Panc1 (cell line): ENCODE measurements around the gene ERF. TPM values are rescaled to one million over a fixed set of nuclear protein-coding genes. Genes with fewer than 3 reads are reported as not detected.

Experiments used
- ATAC-seq: fragments of 200-7000 bp; cut with Tn5 transposase; 2 replicates; pipeline ENCODE4 v1.9.1; 2020; ENCODE audit warnings: mild to moderate bottlenecking, moderate library complexity
- BruUV-seq: library from RNA; stranded (reverse); fragments of 400-500 nt; replicated peaks from 2 replicates; lab custom pipeline; 2021; lab: Mats Ljungman, UMichigan
- CTCF ChIA-PET: fragments of 300-600 bp; sonication (Branson Sonifier 250); formaldehyde crosslinking; loops from one replicate; lab custom pipeline; 2022; ENCODE audit warnings: antibody characterized with exemption; lab: Charles Lee
- POLR2A ChIA-PET: fragments of 300-600 bp; sonication (Branson Sonifier 250); formaldehyde crosslinking; loops from one replicate; lab custom pipeline; 2022; ENCODE audit warnings: antibody characterized with exemption; lab: Charles Lee
- DNase-seq: peaks from one replicate; pipeline ENCODE4 v3.0.0-alpha.2; 2010; ENCODE audit warnings: low read depth, low spot score
- H3K27ac ChIP-seq: 2 replicates; pipeline ENCODE4 v1.5.1; 2011; ENCODE audit warnings: mild to moderate bottlenecking, low read length, inconsistent platforms
- H3K27me3 ChIP-seq: fragments of 200-500 bp; sonication (Bioruptor generic); 2 replicates; pipeline ENCODE4 v1.6.0; 2014; ENCODE audit warnings: low read length, inconsistent platforms; ENCODE audit not compliant: control insufficient read depth, insufficient read depth
- H3K36me3 ChIP-seq: fragments of 200-500 bp; sonication (Bioruptor generic); 2 replicates; pipeline ENCODE4 v1.5.1; 2014; ENCODE audit warnings: inconsistent platforms, mild to moderate bottlenecking, low read length, moderate library complexity; ENCODE audit not compliant: control insufficient read depth, insufficient read depth
- H3K4me1 ChIP-seq: 2 replicates; pipeline ENCODE4 v1.5.1; 2011; ENCODE audit warnings: inconsistent platforms, mild to moderate bottlenecking, low read length, moderate library complexity; ENCODE audit not compliant: control insufficient read depth, insufficient read depth
- H3K4me3 ChIP-seq, 2 experiments: 2 replicates each; pipeline ENCODE4 v1.5.1; 2011 to 2012; ENCODE audit warnings: low read depth in 2 of 2, low read length in 2 of 2, mild to moderate bottlenecking in 2 of 2, inconsistent platforms in 1 of 2, moderate library complexity in 1 of 2
- H3K9me3 ChIP-seq: fragments of 200-500 bp; sonication (Bioruptor generic); 2 replicates; pipeline ENCODE4 v1.5.1; 2014; ENCODE audit warnings: low read depth, mild to moderate bottlenecking, inconsistent platforms, low read length, moderate library complexity; ENCODE audit not compliant: control insufficient read depth, insufficient read depth
- POLR2AphosphoS5 ChIP-seq: IDR thresholded peaks from 2 replicates; pipeline ENCODE4 v1.6.1; 2012; ENCODE audit warnings: mild to moderate bottlenecking, low read depth, low read length, moderate library complexity
- REST ChIP-seq, 2 experiments: IDR thresholded peaks; 2 replicates each; pipeline ENCODE4 v1.6.1; 2011 to 2012; ENCODE audit warnings: low read depth in 2 of 2, control low read depth in 1 of 2, low read length in 1 of 2, mild to moderate bottlenecking in 1 of 2, moderate library complexity in 1 of 2; ENCODE audit not compliant: insufficient read depth in 1 of 2
- SIN3A ChIP-seq: IDR thresholded peaks from 2 replicates; pipeline ENCODE4 v1.6.1; 2012; ENCODE audit warnings: low read depth, mild to moderate bottlenecking, low read length, moderate library complexity, borderline replicate concordance; ENCODE audit not compliant: insufficient read depth
- TCF7L2 ChIP-seq: IDR thresholded peaks from 2 replicates; pipeline ENCODE4 v1.6.1; 2011; ENCODE audit warnings: mild to moderate bottlenecking, low read depth, low read length, inconsistent platforms
- in situ Hi-C: cut with HindIII; loops from 2 replicates; pipeline ENCODE4 v1.10.0; 2016; ENCODE audit warnings: low sequenced_read_pairs, low pct_unique_long_range_greater_than_20kb
- intact Hi-C: fragments of 100-400 bp; cut with micrococcal nuclease; formaldehyde crosslinking; loops from one replicate; pipeline ENCODE4 v1.10.0; 2022; ENCODE audit not compliant: unreplicated experiment
- total RNA-seq: library from RNA; stranded (reverse); gene quantifications from one replicate; pipeline ENCODE4 v1.2.1, GENCODE V29; 2021; ENCODE audit not compliant: unreplicated experiment
- TF ChIP-seq, protein P1 (sequence below): fragments of 450-650 bp; IDR thresholded peaks from 2 replicates; pipeline ENCODE4 v1.5.1; 2017; ENCODE audit warnings: mild to moderate bottlenecking

ERF gene
- total RNA-seq, 1 experiment from 2014 or later, result 85.7 TPM

DNA sequence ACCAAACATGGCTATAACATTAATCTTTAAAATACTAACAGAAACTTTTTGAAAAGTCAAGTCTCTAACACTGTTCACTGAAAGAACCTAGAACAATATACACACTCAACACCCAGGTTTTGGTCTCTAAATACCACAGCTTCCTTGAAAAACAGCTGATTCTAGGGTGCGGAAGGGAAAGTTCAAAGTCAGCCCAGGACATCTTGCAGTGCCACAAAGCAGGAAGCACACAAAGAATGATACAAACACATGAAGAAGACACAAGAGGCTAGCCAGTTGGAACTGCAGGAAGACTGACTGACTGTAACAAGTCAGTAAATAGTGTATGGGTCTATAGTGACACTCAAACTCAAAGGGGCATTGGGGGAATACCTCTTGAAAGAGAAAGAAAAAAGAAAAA is 42.0 kb downstream of the ERF start:
- BruUV-seq, result no TSS peak
- intact Hi-C loops, result no loop called here
- no peak for ATAC-seq
- Histone ChIP-seq H3K27ac (no peak overlapping the region), H3K4me3 (no peak overlapping the region), H3K9me3 (no peaks in the 10 kb centered on the region), H3K36me3 (no peaks in the 10 kb centered on the region; the same call in none of the 2 replicates), H3K27me3 (no peaks in the 10 kb centered on the region), H3K4me1 (peaks cover 2% of the 10 kb centered on the region; the same call in 1 of the 2 replicates)
- POLR2A ChIA-PET, result no interaction called here
- TF ChIP-seq REST (IDR thresholded peaks at IDR 0.05; ENCODE audit: insufficient read depth in 1 of 2, low read depth in 2 of 2, low read length in 1 of 2), result no peak
- TF ChIP-seq POLR2AphosphoS5, result no peak
- TF ChIP-seq, protein P1, sequence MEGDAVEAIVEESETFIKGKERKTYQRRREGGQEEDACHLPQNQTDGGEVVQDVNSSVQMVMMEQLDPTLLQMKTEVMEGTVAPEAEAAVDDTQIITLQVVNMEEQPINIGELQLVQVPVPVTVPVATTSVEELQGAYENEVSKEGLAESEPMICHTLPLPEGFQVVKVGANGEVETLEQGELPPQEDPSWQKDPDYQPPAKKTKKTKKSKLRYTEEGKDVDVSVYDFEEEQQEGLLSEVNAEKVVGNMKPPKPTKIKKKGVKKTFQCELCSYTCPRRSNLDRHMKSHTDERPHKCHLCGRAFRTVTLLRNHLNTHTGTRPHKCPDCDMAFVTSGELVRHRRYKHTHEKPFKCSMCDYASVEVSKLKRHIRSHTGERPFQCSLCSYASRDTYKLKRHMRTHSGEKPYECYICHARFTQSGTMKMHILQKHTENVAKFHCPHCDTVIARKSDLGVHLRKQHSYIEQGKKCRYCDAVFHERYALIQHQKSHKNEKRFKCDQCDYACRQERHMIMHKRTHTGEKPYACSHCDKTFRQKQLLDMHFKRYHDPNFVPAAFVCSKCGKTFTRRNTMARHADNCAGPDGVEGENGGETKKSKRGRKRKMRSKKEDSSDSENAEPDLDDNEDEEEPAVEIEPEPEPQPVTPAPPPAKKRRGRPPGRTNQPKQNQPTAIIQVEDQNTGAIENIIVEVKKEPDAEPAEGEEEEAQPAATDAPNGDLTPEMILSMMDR, result no peak
- TF ChIP-seq TCF7L2, result no peak
- TF ChIP-seq SIN3A, result no peak
- no peak for DNase-seq
- in situ Hi-C loops, result no loop called here
- CTCF ChIA-PET, result interaction anchor here (0.6 kb wide), 1 partner anchor 67 kb away, joined by 8 read pairs; no protein-coding TSS in a partner anchor

- Histone ChIP-seq H3K4me1 (no peaks in the 10 kb centered on the region), H3K27me3 (no peaks in the 10 kb centered on the region), H3K4me3 (no peak overlapping the region), H3K36me3 (no peaks in the 10 kb centered on the region; the same call in 1 of the 2 replicates), H3K27ac (no peak overlapping the region), H3K9me3 (no peaks in the 10 kb centered on the region)
- no peak for ATAC-seq
- TF ChIP-seq TCF7L2 (no peak), POLR2AphosphoS5 (no peak), SIN3A (no peak)
- TF ChIP-seq, protein P1, result no peak
- POLR2A ChIA-PET, result no interaction called here
- intact Hi-C loops, result no loop called here
- DNase-seq, result no peak
- CTCF ChIA-PET, result no interaction called here
- no TSS peak for BruUV-seq
- in situ Hi-C loops, result no loop called here
These were observed 46.3 kb downstream of the ERF start for GRCh38 chr19:42208612-42209011.
